ENCODE results near the gene BAX.
A peak's percentile ranks its signal among the peaks of the same experiment; 100 is the strongest.
"Not testable (repeated sequence)": the region's sequence is repeated elsewhere in the genome, so short reads cannot be mapped to it uniquely, and the experiment has no call there.

BAX gene
- total RNA-seq, result 17.6 to 49.1 (median 31.9) reads per million in 18 experiments

GRCh38 chr19:48954595-48955307, at the start of gene BAX:
Gene BAX (plus strand): TSS chr19:48954875. CDS start chr19:48954929, 54 bp downstream.
- DNase-seq, result peak; percentile 89 to 93

GRCh38 chr19:48905664-48906063, 49.0 kb upstream of the BAX start:
- no peak for DNase-seq

- DNase-seq, result no peak
Observed at GRCh38 chr19:48906324-48906723, 48.4 kb upstream of the BAX start.

- DNase-seq, result peak; percentile 83 to 84
Observed at GRCh38 chr19:48907671-48908070, 47.0 kb upstream of the BAX start.

GRCh38 chr19:48909424-48910077, 45.1 kb upstream of the BAX start:
- DNase-seq, result not testable (repeated sequence)

- no peak for DNase-seq
Observed at GRCh38 chr19:48910803-48911202, 43.9 kb upstream of the BAX start.

- DNase-seq, result no peak
Observed at GRCh38 chr19:48913114-48913889, 41.4 kb upstream of the BAX start.

GRCh38 chr19:48914181-48914580, 40.5 kb upstream of the BAX start:
- no peak for DNase-seq

GRCh38 chr19:48915757-48916156, 38.9 kb upstream of the BAX start:
- no peak for DNase-seq

GRCh38 chr19:48918071-48918470, 36.6 kb upstream of the BAX start:
- DNase-seq, result no peak

- DNase-seq, result no peak
Observed at GRCh38 chr19:48918801-48919247, 35.9 kb upstream of the BAX start.

- not testable (repeated sequence) for DNase-seq
Observed at GRCh38 chr19:48919271-48919670, 35.4 kb upstream of the BAX start.

- DNase-seq, result no peak
Observed at GRCh38 chr19:48920949-48921348, 33.7 kb upstream of the BAX start.

GRCh38 chr19:48921721-48922500, 32.8 kb upstream of the BAX start:
- no peak for DNase-seq

- no peak for DNase-seq
Observed at GRCh38 chr19:48922548-48923490, 31.9 kb upstream of the BAX start.

- DNase-seq, result no peak
Observed at GRCh38 chr19:48925240-48925843, 29.3 kb upstream of the BAX start.

- not testable (repeated sequence) for DNase-seq
Observed at GRCh38 chr19:48925890-48926289, 28.8 kb upstream of the BAX start.

GRCh38 chr19:48926909-48927308, 27.8 kb upstream of the BAX start:
- peak; percentile 95 to 98 for DNase-seq

- DNase-seq, result peak; percentile 12 to 37
Observed at GRCh38 chr19:48927692-48928091, 27.0 kb upstream of the BAX start.

GRCh38 chr19:48928164-48929025, 26.3 kb upstream of the BAX start:
- no peak for DNase-seq

All from inflammatory macrophage (primary cell).